AG09319 (cell line): ENCODE results near the gene ZNF668.

Experiments used
- DNase-seq: peaks from one replicate; pipeline ENCODE4 v3.0.0-alpha.2; 2010; ENCODE audit warnings: low read depth; ENCODE audit errors: extremely low read depth
- CTCF ChIP-seq: IDR thresholded peaks from 2 replicates; pipeline ENCODE4 v1.5.1; 2011; ENCODE audit warnings: low read depth, mild to moderate bottlenecking, inconsistent platforms, low read length, moderate library complexity

The ZNF668 gene

GRCh38 chr16:31073970-31074813, at the start of gene ZNF668, which contains the start of gene ZNF646:
TSS of gene ZNF668 (minus strand) at chr16:31074240. CDS start at chr16:31064459, 9,781 bp downstream.
TSS of gene ZNF646 (plus strand) at chr16:31074422. CDS start at chr16:31076325, 1,903 bp downstream.
- TF ChIP-seq CTCF = no peak; the same call in 1 of the 2 replicates
- DNase-seq = peak; percentile 98

- no peak for DNase-seq
- TF ChIP-seq CTCF = no peak
Observed at GRCh38 chr16:31120129-31120528, 46.1 kb upstream of the ZNF668 start.

- no peak for DNase-seq
- no peak for TF ChIP-seq CTCF
Observed at GRCh38 chr16:31118223-31119155, 44.4 kb upstream of the ZNF668 start.

GRCh38 chr16:31117384-31118222, 43.6 kb upstream of the ZNF668 start, which contains the start of gene KAT8:
TSS of gene KAT8 (plus strand) at chr16:31117664. CDS start at chr16:31117682, 18 bp downstream.
- DNase-seq = peak; percentile 91
- no peak for TF ChIP-seq CTCF

GRCh38 chr16:31114468-31114867, 40.4 kb upstream of the ZNF668 start:
- DNase-seq = no peak
- TF ChIP-seq CTCF = no peak

GRCh38 chr16:31113121-31114120, 39.4 kb upstream of the ZNF668 start:
- no peak for TF ChIP-seq CTCF
- no peak for DNase-seq
